Kidney (tissue), 14 donors: ENCODE results near the gene KLRD1. TPM values are rescaled to one million over a fixed set of nuclear protein-coding genes. Genes with fewer than 3 reads are reported as not detected.

Experiments
- DNase-seq, 5 donors: peaks; one replicate each; pipeline ENCODE4 v3.0.0-alpha.2; 2013 to 2020
- FAIRE-seq: peaks from 2 replicates; lab custom pipeline; 2012; peaks lifted over from hg19 to GRCh38; lab: Jason Lieb, UNC
- H3K27ac ChIP-seq, 2 donors: one replicate each; pipeline ENCODE4 v1.7.0; 2013; ENCODE audit warnings: low read depth in 2 of 2, low read length in 2 of 2, inconsistent platforms in 1 of 2
- H3K27me3 ChIP-seq: one replicate; pipeline ENCODE4 v1.7.1; 2013; ENCODE audit warnings: low read length, inconsistent platforms; ENCODE audit not compliant: control insufficient read depth, insufficient read depth
- H3K36me3 ChIP-seq, 3 donors: one replicate each; pipeline versions ENCODE4 v1.7.0 to v1.7.1; 2013; ENCODE audit warnings: low read length in 3 of 3, control low read depth in 1 of 3, inconsistent platforms in 1 of 3; ENCODE audit not compliant: insufficient read depth in 3 of 3, control insufficient read depth in 2 of 3
- H3K4me1 ChIP-seq, 3 donors: one replicate each; pipeline versions ENCODE4 v1.7.0 to v1.7.1; 2013; ENCODE audit warnings: low read length in 3 of 3, inconsistent platforms in 1 of 3, low read depth in 1 of 3; ENCODE audit not compliant: control insufficient read depth in 2 of 3, insufficient read depth in 2 of 3
- H3K4me3 ChIP-seq, 3 donors: one replicate each; pipeline versions ENCODE4 v1.7.0 to v1.8.1; 2013; ENCODE audit warnings: low read length in 3 of 3, control low read depth in 1 of 3, inconsistent platforms in 1 of 3
- H3K9ac ChIP-seq, 3 donors: one replicate each; pipeline versions ENCODE4 v1.7.0 to v1.7.1; 2013; ENCODE audit warnings: low read length in 3 of 3, control low read depth in 1 of 3, inconsistent platforms in 1 of 3
- H3K9me3 ChIP-seq, 3 donors: one replicate each; pipeline versions ENCODE4 v1.7.0 to v1.7.1; 2013; ENCODE audit warnings: low read length in 3 of 3, control low read depth in 1 of 3, inconsistent platforms in 1 of 3; ENCODE audit not compliant: control insufficient read depth in 2 of 3, insufficient read depth in 1 of 3
- intact Hi-C: fragments of 100-400 bp; cut with DNase I; formaldehyde crosslinking; loops from one replicate; pipeline ENCODE4 v1.11.1; 2022
- polyA plus RNA-seq: library from polyadenylated mRNA; stranded (reverse); fragments of 350-450 nt; fragmentation: Illumina TruSeq; extraction: RNeasy Lipid Tissue Mini Kit (QIAGEN cat#74804); gene quantifications from one replicate; pipeline ENCODE4 v1.2.3, GENCODE V29; 2014; ENCODE audit warnings: low read depth, low replicate concordance; ENCODE audit not compliant: insufficient read depth
- total RNA-seq: library from RNA; stranded (reverse); fragmentation: NEBNext Ultra II Directional; extraction: Animal tissue kit (Norgen Biotek cat#: 25700); gene quantifications from one replicate; pipeline ENCODE4 v1.2.1, GENCODE V29; 2021
- TF ChIP-seq, protein P1 (sequence below): IDR thresholded peaks from 3 replicates; pipeline ENCODE4 v1.5.1; 2012; ENCODE audit warnings: mild to moderate bottlenecking, moderate library complexity, borderline replicate concordance; ENCODE audit not compliant: insufficient read depth; ENCODE audit errors: extremely low read depth
- donor health status: control.
- donor health status: control.
- donor health status: control.
- donor health status: control.
- donor health status: control.
- donor health status: DM: yes; HTN: yes; CAD: no.
- donor health status: Normal renal cell carcinoma (clear cell type).

KLRD1 gene
- total and polyA plus RNA-seq, 2 donors from 2014 or later = 0.37 to 5.5 TPM

DNA sequence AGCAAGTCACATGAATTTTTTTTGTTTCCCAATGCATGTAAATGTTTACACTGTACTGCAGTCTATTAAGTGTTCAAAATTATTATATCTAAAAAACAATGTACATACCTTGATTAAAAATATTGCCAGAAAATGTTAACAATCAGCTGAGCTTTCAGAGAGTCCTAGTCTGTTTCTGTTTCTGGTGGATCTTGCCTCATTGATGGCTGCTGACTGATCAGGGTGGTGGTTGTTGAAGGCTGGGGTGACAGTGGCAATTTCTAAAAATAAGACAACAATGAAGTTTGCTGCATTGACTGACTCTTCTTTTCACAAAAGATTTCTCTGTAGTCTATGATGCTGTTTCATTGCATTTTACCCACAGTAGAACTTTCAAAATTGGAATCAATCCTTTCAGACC is 16.6 kb upstream of the KLRD1 start:
- FAIRE-seq (no peak), DNase-seq (no peak)
- Histone ChIP-seq H3K27ac (no peak overlapping the region), H3K4me3 (no peak overlapping the region), H3K27me3 (no peaks in the 10 kb centered on the region), H3K4me1 (no peaks in the 10 kb centered on the region), H3K9ac (no peak overlapping the region), H3K9me3 (no peaks in the 10 kb centered on the region), H3K36me3 (no peaks in the 10 kb centered on the region)
- intact Hi-C loops = no loop called here
- TF ChIP-seq, protein P1, sequence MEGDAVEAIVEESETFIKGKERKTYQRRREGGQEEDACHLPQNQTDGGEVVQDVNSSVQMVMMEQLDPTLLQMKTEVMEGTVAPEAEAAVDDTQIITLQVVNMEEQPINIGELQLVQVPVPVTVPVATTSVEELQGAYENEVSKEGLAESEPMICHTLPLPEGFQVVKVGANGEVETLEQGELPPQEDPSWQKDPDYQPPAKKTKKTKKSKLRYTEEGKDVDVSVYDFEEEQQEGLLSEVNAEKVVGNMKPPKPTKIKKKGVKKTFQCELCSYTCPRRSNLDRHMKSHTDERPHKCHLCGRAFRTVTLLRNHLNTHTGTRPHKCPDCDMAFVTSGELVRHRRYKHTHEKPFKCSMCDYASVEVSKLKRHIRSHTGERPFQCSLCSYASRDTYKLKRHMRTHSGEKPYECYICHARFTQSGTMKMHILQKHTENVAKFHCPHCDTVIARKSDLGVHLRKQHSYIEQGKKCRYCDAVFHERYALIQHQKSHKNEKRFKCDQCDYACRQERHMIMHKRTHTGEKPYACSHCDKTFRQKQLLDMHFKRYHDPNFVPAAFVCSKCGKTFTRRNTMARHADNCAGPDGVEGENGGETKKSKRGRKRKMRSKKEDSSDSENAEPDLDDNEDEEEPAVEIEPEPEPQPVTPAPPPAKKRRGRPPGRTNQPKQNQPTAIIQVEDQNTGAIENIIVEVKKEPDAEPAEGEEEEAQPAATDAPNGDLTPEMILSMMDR = no peak

DNA sequence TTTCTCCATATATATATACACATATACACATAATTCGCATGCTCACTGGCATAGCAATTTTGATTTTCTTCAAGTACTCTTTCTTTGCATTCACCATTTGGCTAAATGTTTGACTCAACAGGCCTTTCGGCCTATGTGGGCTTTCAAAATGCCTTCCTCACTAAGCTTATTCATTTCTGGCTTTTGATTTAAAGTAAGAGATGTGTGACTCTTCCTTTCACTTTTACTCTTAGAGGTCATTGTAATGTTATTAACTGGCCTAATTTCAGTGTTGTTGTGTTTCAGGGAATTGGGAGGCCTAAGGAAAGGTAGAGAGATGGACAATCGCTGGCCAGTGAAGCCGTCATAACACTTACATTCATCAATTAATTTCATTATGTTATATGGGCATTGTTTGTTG is 14.5 kb upstream of the KLRD1 start:
- Histone ChIP-seq H3K36me3 (no peaks in the 10 kb centered on the region), H3K27me3 (no peaks in the 10 kb centered on the region), H3K4me3 (no peak overlapping the region), H3K27ac (no peak overlapping the region), H3K9me3 (no peaks in the 10 kb centered on the region), H3K9ac (no peak overlapping the region), H3K4me1 (no peaks in the 10 kb centered on the region)
- FAIRE-seq = no peak
- TF ChIP-seq, protein P1 = no peak
- no peak for DNase-seq
- intact Hi-C loops = no loop called here

DNA sequence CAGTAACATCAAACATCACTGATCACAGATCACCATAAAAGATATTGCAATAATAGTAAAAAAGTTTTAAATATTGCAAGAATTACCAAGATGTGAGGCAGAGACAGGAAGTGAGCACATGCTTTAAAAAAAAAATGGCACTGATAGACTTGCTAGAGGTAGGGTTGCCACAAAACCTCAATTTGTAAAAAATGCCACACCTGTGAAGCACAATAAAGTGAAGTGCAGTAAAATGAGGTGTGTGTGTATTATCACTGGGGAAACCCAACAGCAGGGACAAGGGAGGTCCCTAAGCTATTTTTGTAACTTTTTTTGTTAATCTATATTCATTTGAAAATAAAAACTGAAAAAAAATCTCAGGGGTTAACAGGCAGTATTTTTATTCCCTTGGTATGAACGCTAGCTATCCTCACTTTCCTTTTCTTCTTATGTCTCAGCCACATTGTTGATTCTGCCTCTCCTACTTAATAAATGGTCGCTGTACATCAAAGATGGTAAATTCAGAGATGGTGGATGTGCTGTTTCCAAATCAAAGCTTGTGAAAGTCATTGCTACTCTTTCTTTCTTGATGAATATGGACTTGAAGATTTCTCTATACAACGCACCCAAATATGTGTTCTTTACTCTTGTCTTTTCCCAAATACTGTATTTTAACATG is 14.0 kb upstream of the KLRD1 start:
- DNase-seq (no peak), FAIRE-seq (no peak)
- Histone ChIP-seq H3K9me3 (no peaks in the 10 kb centered on the region), H3K4me3 (no peak overlapping the region), H3K27me3 (no peaks in the 10 kb centered on the region), H3K4me1 (no peaks in the 10 kb centered on the region), H3K9ac (no peak overlapping the region), H3K27ac (no peak overlapping the region), H3K36me3 (no peaks in the 10 kb centered on the region)
- intact Hi-C loops = no loop called here
- TF ChIP-seq, protein P1 = no peak

DNA sequence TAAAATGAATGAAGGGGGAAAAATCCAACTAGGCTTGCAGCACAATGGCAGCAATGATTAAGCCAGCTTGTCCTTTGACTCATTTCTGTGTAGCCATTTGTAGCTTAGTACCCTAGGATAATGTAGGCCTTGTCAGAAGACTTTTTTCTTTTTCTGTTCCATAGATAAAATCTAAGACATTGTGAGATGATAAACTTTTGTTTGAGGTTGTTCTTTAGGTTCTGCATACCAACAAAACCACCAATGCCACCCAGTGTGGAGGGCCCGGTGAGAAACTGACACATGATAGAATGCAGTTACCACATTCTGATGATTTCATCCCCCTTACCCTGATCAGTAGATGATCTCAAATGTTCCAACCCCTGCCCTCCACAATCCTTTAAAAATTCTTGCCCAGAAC is 6.6 kb upstream of the KLRD1 start:
- FAIRE-seq (no peak), DNase-seq (no peak)
- Histone ChIP-seq H3K4me1 (no peaks in the 10 kb centered on the region), H3K36me3 (no peaks in the 10 kb centered on the region), H3K4me3 (no peak overlapping the region), H3K9ac (no peak overlapping the region), H3K9me3 (no peaks in the 10 kb centered on the region), H3K27me3 (no peaks in the 10 kb centered on the region), H3K27ac (no peak overlapping the region)
- TF ChIP-seq, protein P1 = no peak
- intact Hi-C loops = no loop called here
